GM12801 (cell line): ENCODE results near the gene ATP4A.

Experiments
- TF ChIP-seq, protein P1 (sequence below): IDR thresholded peaks from one replicate; pipeline ENCODE4 v1.5.1; 2011; ENCODE audit warnings: control low read depth; ENCODE audit not compliant: insufficient read length; ENCODE audit errors: extremely low read depth

ATP4A gene

DNA sequence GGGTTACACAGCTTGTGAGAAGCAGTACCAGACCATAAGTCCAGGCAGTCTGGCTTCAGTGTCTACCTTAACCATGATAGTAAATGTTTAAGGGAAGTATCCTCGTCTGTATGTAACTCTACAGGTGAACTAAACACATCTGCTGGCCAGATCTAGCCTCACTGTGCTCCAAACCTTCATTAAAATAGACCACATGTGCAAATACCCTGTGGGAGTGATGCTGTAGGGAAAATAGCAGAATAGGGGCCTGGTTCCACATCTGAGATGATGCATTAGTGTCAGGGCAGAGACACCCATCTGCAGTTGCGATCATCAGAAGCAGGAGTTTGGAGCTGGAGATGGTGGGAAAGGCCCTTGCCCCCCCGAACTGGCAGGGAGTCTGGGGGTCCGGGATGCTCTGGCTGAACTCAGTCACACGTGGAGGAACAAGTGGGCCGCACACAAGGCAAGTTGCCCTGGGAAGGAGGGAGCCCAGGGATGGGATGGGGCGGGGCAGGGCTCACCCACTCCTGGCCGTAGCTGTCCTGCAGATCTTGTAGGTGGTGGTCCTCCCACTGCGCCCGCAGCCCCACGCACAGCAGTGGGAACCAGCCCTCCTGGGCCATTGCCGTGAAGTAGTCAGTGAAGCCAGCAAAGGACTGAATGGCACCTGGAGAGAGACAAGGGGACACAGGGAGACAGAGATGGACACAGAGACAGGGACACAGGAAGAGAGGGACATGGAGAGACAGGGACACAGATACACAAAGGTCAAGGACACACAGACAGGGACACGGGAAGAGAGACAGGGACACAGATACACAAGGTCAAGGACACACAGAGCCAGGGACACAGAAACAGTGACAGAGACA, 10.7 kb downstream of the ATP4A start:
- TF ChIP-seq, protein P1, sequence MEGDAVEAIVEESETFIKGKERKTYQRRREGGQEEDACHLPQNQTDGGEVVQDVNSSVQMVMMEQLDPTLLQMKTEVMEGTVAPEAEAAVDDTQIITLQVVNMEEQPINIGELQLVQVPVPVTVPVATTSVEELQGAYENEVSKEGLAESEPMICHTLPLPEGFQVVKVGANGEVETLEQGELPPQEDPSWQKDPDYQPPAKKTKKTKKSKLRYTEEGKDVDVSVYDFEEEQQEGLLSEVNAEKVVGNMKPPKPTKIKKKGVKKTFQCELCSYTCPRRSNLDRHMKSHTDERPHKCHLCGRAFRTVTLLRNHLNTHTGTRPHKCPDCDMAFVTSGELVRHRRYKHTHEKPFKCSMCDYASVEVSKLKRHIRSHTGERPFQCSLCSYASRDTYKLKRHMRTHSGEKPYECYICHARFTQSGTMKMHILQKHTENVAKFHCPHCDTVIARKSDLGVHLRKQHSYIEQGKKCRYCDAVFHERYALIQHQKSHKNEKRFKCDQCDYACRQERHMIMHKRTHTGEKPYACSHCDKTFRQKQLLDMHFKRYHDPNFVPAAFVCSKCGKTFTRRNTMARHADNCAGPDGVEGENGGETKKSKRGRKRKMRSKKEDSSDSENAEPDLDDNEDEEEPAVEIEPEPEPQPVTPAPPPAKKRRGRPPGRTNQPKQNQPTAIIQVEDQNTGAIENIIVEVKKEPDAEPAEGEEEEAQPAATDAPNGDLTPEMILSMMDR, result no peak

DNA sequence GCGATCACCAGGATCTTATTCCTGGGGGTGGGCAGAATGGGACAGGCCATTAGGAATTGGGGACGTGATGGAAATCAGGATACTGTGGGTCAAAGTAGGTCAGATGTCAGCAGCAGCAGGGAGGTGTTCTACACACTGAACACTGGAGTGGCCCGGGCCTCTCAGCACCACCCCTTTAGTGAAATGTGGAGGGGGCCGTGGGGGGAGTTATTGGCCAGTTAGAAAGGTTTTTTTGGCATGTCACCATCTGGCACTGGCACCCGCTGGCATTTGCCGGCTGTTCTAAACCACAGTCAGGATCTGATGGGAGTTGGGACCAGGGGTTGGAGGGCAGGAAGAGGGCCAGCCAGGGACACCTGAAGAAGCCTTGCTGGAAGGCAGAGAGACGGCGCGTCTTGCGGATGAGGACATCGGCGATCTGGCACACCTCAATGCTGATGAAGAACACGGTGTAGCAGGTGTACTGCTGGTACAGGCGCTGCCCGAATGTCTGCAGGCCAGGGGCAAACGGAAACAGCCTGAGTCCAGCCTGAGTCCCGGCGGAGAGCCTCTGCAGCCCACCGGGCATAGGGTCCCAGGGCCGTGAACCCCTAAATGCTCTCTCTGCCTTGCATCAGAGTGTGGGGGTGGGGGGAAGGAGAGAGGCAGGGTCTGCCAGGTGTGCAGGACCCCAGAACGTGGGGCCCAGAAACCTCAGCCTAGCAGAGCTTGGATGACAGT, 12.2 kb downstream of the ATP4A start:
- TF ChIP-seq, protein P1, result no peak

DNA sequence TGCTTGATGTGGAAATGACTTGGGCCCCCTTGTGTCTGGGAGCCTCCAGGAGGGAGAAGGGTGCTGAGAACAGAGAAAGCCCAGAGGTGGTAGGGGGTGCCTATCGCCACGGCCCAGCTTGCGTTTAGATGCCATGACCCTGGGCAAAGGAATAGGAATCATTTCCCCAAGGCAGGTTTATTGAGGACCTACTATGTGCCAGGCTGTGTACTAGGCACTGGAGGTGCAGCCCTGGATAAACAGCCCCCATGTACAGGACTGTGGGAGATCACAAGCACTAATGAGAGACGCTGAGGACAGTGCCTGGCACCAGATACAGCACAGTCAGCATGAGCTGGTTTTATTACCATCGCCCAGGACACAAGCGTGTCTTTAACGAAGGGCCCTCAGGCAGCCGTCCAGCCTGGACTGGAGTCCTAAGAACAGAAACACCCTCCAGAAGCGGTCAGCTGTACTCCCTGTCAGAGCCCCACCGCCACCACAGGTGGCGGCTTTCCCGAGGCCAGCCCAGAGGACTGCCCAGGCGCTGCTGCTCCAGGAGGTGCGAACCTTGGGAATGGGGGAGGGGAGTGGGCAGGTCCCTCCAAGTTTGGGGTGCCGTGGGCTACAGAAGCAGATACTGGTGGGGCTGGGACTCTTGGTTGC, 13.5 kb downstream of the ATP4A start:
- TF ChIP-seq, protein P1, result no peak

DNA sequence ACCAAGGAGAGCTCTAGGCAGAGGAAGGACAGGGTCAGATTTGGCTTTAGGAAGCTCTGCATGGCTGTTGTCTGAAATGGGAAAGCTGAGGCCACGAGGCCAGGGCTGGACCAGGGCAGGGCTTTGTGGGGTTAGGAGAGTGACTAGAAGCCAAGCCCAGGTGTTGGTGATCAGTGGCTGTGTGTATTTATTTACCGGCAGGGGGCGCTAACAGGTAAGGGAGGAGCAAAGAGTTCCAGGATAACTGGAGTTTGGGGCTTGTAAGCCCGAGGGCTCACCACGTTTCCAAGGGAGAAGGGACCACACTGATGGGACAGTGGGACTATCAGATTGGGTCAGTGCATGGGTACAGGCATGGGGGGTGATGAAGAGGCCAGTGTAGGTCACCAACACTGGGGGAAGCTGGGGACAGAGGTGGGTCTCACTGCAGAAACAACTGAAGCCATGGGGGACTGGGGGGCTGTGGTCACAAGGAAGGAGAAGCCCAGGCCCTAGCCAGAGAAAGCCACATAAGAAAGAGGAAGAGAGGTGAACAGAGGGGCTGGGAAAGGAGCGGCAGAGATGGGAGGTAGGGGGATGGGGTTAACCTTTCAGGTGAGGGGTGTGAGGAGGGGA, 14.2 kb downstream of the ATP4A start:
- TF ChIP-seq, protein P1, result no peak

DNA sequence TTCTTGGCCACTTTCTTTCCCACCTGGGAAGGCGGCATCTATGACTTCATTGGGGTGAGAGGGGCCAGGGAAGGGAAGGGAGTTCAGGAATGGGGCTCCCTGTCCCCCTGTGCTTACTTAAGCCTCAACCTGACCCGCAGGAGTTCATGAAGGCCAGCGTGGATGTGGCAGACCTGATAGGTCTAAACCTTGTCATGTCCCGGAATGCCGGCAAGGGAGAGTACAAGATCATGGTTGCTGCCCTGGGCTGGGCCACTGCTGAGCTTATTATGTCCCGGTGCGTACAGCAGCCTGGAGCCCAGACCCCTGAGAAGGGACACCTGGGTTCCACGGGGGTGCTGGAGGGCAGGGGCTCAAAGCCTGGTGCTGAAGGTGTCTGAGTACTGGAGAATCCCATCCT, 16.9 kb downstream of the ATP4A start:
- TF ChIP-seq, protein P1, result no peak

DNA sequence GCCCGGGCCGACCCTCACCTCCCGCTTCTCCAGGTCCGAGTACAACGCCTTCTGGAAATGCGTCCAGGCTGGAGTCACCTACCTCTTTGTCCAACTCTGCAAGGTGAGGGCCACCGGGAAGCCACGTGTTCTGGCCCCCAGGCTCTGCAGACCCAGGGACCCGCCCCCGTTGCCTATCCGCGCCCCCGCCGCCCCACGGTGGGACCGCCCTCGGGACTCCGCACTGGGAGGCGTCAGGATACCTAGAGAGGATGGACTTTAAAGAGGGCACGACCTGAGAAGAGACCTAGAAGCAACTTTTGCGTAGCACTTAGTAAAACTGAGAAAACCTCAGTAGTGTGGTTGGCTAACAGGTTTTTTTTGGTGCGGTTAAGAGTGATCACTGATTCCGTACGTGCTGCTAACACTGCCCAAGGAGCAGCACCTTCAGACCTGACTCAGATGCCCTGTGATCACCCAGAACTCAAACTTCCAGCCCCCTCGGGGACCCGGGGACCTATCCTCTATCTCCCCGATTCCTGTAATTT, 17.5 kb downstream of the ATP4A start:
- TF ChIP-seq, protein P1, result no peak
